CD14-positive monocyte (primary cell): Measurements from ENCODE around the gene ZRANB3. TPM values are rescaled to one million over a fixed set of nuclear protein-coding genes. Genes with fewer than 3 reads are reported as not detected.

Experiments used
- DNase-seq, 3 donors: peaks; one replicate each; pipeline ENCODE4 v3.0.0-alpha.2; 2011 to 2022
- H2AFZ ChIP-seq: 2 replicates; pipeline ENCODE4 v1.6.0; 2012; ENCODE audit warnings: mild to moderate bottlenecking, low read depth, low read length, inconsistent platforms; ENCODE audit not compliant: insufficient read depth, poor library complexity, severe bottlenecking
- H3K27ac ChIP-seq, 2 donors: 1 replicate in 1 of 2; 2 replicates in 1 of 2; pipeline ENCODE4 v1.5.1; 2012 to 2013; ENCODE audit warnings: low read length in 2 of 2, control low read depth in 1 of 2, inconsistent platforms in 1 of 2, low read depth in 1 of 2, mild to moderate bottlenecking in 1 of 2
- H3K27me3 ChIP-seq, 2 donors: one replicate each; pipeline versions ENCODE4 v1.6.0 to v1.6.1; 2011 to 2013; ENCODE audit warnings: low read length in 2 of 2; ENCODE audit not compliant: control insufficient read depth in 2 of 2, insufficient read depth in 2 of 2
- H3K36me3 ChIP-seq, 2 donors: replicated peaks in 1 of 2; 1 replicate in 1 of 2; 2 replicates in 1 of 2; pipeline versions ENCODE4 v1.5.1 to v1.6.1; 2012 to 2013; ENCODE audit warnings: low read length in 2 of 2, control low read depth in 1 of 2, inconsistent platforms in 1 of 2, mild to moderate bottlenecking in 1 of 2; ENCODE audit not compliant: insufficient read depth in 2 of 2, control insufficient read depth in 1 of 2
- H3K4me1 ChIP-seq, 2 donors: 1 replicate in 1 of 2; 2 replicates in 1 of 2; pipeline versions ENCODE4 v1.5.1 to v1.6.1; 2012 to 2013; ENCODE audit warnings: low read length in 2 of 2, control low read depth in 1 of 2, inconsistent platforms in 1 of 2, mild to moderate bottlenecking in 1 of 2, moderate library complexity in 1 of 2; ENCODE audit not compliant: insufficient read depth in 2 of 2, control insufficient read depth in 1 of 2
- H3K4me2 ChIP-seq: replicated peaks from 2 replicates; pipeline ENCODE3; 2012; ENCODE audit warnings: low read length, moderate library complexity, mild to moderate bottlenecking; ENCODE audit not compliant: poor library complexity, severe bottlenecking; ENCODE audit errors: extremely low read depth
- H3K4me3 ChIP-seq, 3 experiments: fragments of 200-600 bp in 1 of 3; sonication (generic) in 1 of 3; replicated peaks in 1 of 3; 1 replicate in 2 of 3; 2 replicates in 1 of 3; pipeline ENCODE4 v1.5.1; 2011 to 2013; ENCODE audit warnings: low read length in 3 of 3, mild to moderate bottlenecking in 3 of 3, control low read depth in 2 of 3, low read depth in 2 of 3, inconsistent platforms in 1 of 3, moderate library complexity in 1 of 3
- H3K79me2 ChIP-seq: 2 replicates; pipeline ENCODE4 v1.6.0; 2012; ENCODE audit warnings: mild to moderate bottlenecking, control low read depth, inconsistent platforms, low read length, moderate library complexity; ENCODE audit not compliant: insufficient read depth
- H3K9ac ChIP-seq: 2 replicates; pipeline ENCODE4 v1.6.0; 2017; ENCODE audit warnings: low read length, mild to moderate bottlenecking; ENCODE audit not compliant: insufficient read depth, poor library complexity, severe bottlenecking
- H3K9me3 ChIP-seq, 2 donors: replicated peaks in 1 of 2; 1 replicate in 1 of 2; 2 replicates in 1 of 2; pipeline versions ENCODE4 v1.5.1 to v1.6.1; 2012 to 2013; ENCODE audit warnings: low read length in 2 of 2, control low read depth in 1 of 2; ENCODE audit not compliant: control insufficient read depth in 1 of 2, insufficient read depth in 1 of 2
- H4K20me1 ChIP-seq: 2 replicates; pipeline ENCODE4 v1.6.0; 2012; ENCODE audit warnings: mild to moderate bottlenecking, low read length, control low read depth, moderate library complexity; ENCODE audit not compliant: insufficient read depth
- H3K27ac Mint-ChIP-seq, 7 donors: one replicate each; pipeline ENCODE4 v1.8.0; 2020; ENCODE audit warnings: mild to moderate bottlenecking in 7 of 7, mixed read lengths in 7 of 7, moderate library complexity in 6 of 7, inconsistent platforms in 2 of 7
- H3K27me3 Mint-ChIP-seq, 3 donors: one replicate each; pipeline ENCODE4 v1.8.0; 2021 to 2022; ENCODE audit warnings: low read depth in 3 of 3, mild to moderate bottlenecking in 3 of 3, mixed read lengths in 3 of 3, moderate library complexity in 3 of 3, inconsistent platforms in 1 of 3
- H3K36me3 Mint-ChIP-seq, 2 donors: one replicate each; pipeline ENCODE4 v1.8.0; 2020; ENCODE audit warnings: mixed read lengths in 2 of 2, inconsistent platforms in 1 of 2, mild to moderate bottlenecking in 1 of 2
- H3K4me1 Mint-ChIP-seq: one replicate; pipeline ENCODE4 v1.8.0; 2020; ENCODE audit warnings: mild to moderate bottlenecking, mixed read lengths
- H3K4me3 Mint-ChIP-seq, 2 donors: one replicate each; pipeline ENCODE4 v1.8.0; 2020; ENCODE audit warnings: mild to moderate bottlenecking in 2 of 2, mixed read lengths in 2 of 2, moderate library complexity in 1 of 2
- H3K9me3 Mint-ChIP-seq, 7 donors: one replicate each; pipeline ENCODE4 v1.8.0; 2020 to 2022; ENCODE audit warnings: mixed read lengths in 7 of 7, mild to moderate bottlenecking in 6 of 7, moderate library complexity in 6 of 7, inconsistent platforms in 2 of 7
- WGBS: methylation state at CpG from one replicate; pipeline ENCODE4 v1.1.5; 2013; ENCODE audit warnings: missing lambda C conversion rate; ENCODE audit not compliant: insufficient coverage; 5-methylcytosine and 5-hydroxymethylcytosine counted together
- intact Hi-C, 2 donors: fragments of 100-400 bp; cut with micrococcal nuclease; formaldehyde crosslinking; loops; one replicate each; pipeline versions ENCODE4 v1.15.0 to v1.15.1; 2023
- polyA plus RNA-seq, 3 donors: library from polyadenylated mRNA; depleted of rRNA in 1 of 3; unstranded in 2 of 3; stranded (reverse) in 1 of 3; fragments of 300-500 nt in 2 of 3; fragments of >200 nt in 1 of 3; fragmentation: Illumina TruSeq in 2 of 3; gene quantifications; 1 replicate in 2 of 3; 2 replicates in 1 of 3; pipeline ENCODE4 v1.2.3, GENCODE V29; 2012 to 2021
- TF ChIP-seq, protein P1 (sequence below): fragments of 200-600 bp; IDR thresholded peaks from one replicate; pipeline ENCODE4 v1.8.0; 2022; ENCODE audit warnings: antibody characterized with exemption, mild to moderate bottlenecking

The ZRANB3 gene
- polyA plus RNA-seq, 3 donors = 0.47 to 3.5 (median 0.64) TPM

DNA sequence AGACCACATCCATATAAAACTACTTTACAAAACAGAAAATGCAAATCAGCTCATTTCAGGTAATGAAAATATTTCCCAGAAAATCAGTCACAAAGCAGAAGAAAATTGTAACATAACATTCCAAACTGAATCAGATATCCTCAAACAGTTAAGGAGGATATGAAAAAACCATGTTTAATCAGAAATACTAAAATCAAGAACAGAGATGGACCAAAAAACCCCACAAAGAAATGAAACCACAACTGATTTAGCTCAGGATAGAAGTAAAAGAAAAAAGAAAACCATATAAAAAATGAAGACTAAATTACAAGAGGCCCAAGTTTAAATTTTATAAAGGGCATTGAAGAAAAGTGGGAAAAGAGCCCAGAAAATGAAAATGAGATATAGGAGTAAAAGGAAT is 376.1 kb downstream of the ZRANB3 start:
- H3K4me3 Mint-ChIP-seq = no peak overlapping the region
- no peak overlapping the region for H3K4me2 ChIP-seq
- no peak overlapping the region for H3K27ac ChIP-seq
- peaks cover 84 to 91% of the 10 kb centered on the region in 2 donors for H3K36me3 Mint-ChIP-seq
- H3K4me1 ChIP-seq = no peaks in the 10 kb centered on the region
- peak overlapping the region in 1 of 7 donors; percentile 30 for H3K27ac Mint-ChIP-seq
- TF ChIP-seq, protein P1, sequence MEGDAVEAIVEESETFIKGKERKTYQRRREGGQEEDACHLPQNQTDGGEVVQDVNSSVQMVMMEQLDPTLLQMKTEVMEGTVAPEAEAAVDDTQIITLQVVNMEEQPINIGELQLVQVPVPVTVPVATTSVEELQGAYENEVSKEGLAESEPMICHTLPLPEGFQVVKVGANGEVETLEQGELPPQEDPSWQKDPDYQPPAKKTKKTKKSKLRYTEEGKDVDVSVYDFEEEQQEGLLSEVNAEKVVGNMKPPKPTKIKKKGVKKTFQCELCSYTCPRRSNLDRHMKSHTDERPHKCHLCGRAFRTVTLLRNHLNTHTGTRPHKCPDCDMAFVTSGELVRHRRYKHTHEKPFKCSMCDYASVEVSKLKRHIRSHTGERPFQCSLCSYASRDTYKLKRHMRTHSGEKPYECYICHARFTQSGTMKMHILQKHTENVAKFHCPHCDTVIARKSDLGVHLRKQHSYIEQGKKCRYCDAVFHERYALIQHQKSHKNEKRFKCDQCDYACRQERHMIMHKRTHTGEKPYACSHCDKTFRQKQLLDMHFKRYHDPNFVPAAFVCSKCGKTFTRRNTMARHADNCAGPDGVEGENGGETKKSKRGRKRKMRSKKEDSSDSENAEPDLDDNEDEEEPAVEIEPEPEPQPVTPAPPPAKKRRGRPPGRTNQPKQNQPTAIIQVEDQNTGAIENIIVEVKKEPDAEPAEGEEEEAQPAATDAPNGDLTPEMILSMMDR = no peak
- H4K20me1 ChIP-seq = no peaks in the 10 kb centered on the region
- H3K79me2 ChIP-seq = no peaks in the 10 kb centered on the region
- H3K9ac ChIP-seq = no peak overlapping the region
- H3K27me3 Mint-ChIP-seq = peaks cover 0 to 2% (median 0%) of the 10 kb centered on the region in 3 donors
- H3K4me3 ChIP-seq = no peak overlapping the region
- peaks cover 90 to 100% of the 10 kb centered on the region in 2 donors for H3K36me3 ChIP-seq
- H3K4me1 Mint-ChIP-seq = no peaks in the 10 kb centered on the region
- intact Hi-C loops = no loop called here
- H3K27me3 ChIP-seq = no peaks in the 10 kb centered on the region
- H2AFZ ChIP-seq = no peak overlapping the region
- no peak for DNase-seq
- H3K9me3 Mint-ChIP-seq = no peaks in the 10 kb centered on the region
- no peaks in the 10 kb centered on the region for H3K9me3 ChIP-seq

DNA sequence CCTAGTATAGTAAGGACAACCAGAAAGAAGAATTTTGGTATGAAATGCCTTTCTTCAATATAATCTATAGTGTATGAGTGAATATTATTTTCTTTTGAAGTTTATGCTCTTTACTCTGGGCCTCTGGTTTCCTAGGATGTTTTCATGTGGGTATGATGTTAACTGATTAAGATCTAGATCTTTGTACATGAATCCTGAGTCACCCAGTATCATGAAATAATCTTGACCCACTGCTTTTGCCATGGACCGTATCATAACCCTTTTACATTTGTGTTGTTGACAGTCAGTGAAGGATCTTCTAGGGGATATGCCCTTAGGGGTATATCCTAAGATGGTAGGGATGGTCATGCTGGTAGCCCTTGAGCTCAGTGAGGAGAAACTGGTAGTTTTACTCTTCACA is 378.7 kb downstream of the ZRANB3 start:
- Histone ChIP-seq H4K20me1 (no peaks in the 10 kb centered on the region), H3K4me3 (no peak overlapping the region), H3K27ac (no peak overlapping the region), H3K79me2 (no peaks in the 10 kb centered on the region), H3K36me3 (peaks cover 69 to 75% of the 10 kb centered on the region in 2 donors), H3K9ac (no peak overlapping the region), H3K27me3 (no peaks in the 10 kb centered on the region), H3K4me2 (no peak overlapping the region), H2AFZ (no peak overlapping the region), H3K4me1 (no peaks in the 10 kb centered on the region), H3K9me3 (no peaks in the 10 kb centered on the region)
- Mint-ChIP-seq H3K9me3 (no peaks in the 10 kb centered on the region), H3K36me3 (peaks cover 73 to 80% of the 10 kb centered on the region in 2 donors), H3K4me1 (no peaks in the 10 kb centered on the region), H3K27me3 (peaks cover 0 to 2% (median 0%) of the 10 kb centered on the region in 3 donors), H3K27ac (no peak overlapping the region), H3K4me3 (no peak overlapping the region)
- WGBS = no CpG with 5 or more reads among the region's 1 CpG
- intact Hi-C loops = no loop called here
- DNase-seq = no peak
- TF ChIP-seq, protein P1 = no peak
